GM10266 (cell line): Measurements from ENCODE around the gene NDRG2.

Experiments used
- DNase-seq: peaks from one replicate; pipeline ENCODE4 v3.0.0; 2012; ENCODE audit errors: extremely low spot score
- CTCF ChIP-seq: IDR thresholded peaks from 2 replicates; pipeline ENCODE4 v1.5.1; 2012; ENCODE audit warnings: mild to moderate bottlenecking, low read depth; ENCODE audit not compliant: control insufficient read depth, insufficient read depth; ENCODE audit errors: missing control alignments

Gene NDRG2

GRCh38 chr14:20999591-20999990, 25.3 kb downstream of the NDRG2 start:
- TF ChIP-seq CTCF: no peak
- no peak for DNase-seq

GRCh38 chr14:20998674-20999366, 26.0 kb downstream of the NDRG2 start, which contains the start of gene SLC39A2:
Gene SLC39A2, plus strand, starts transcription at chr14:20999293. Its CDS starts 154 bp downstream, at chr14:20999447.
- no peak for DNase-seq
- TF ChIP-seq CTCF: no peak

GRCh38 chr14:20998139-20998538, 26.7 kb downstream of the NDRG2 start:
- DNase-seq: no peak
- TF ChIP-seq CTCF: no peak

GRCh38 chr14:20997564-20997963, 27.3 kb downstream of the NDRG2 start:
- no peak for TF ChIP-seq CTCF
- DNase-seq: no peak

GRCh38 chr14:20997115-20997514, 27.7 kb downstream of the NDRG2 start:
- DNase-seq: no peak
- no peak for TF ChIP-seq CTCF

GRCh38 chr14:20996521-20996920, 28.3 kb downstream of the NDRG2 start:
- no peak for TF ChIP-seq CTCF
- no peak for DNase-seq

- peak; percentile 85 for DNase-seq
- TF ChIP-seq CTCF: peak; percentile 38
Observed at GRCh38 chr14:20989787-20990600, 34.9 kb downstream of the NDRG2 start, which contains the start of gene METTL17. Gene METTL17, plus strand, starts transcription at chr14:20989980. Its CDS starts 23 bp downstream, at chr14:20990003.
